ENCODE results near the gene SLC26A4.

Gene SLC26A4

DNA sequence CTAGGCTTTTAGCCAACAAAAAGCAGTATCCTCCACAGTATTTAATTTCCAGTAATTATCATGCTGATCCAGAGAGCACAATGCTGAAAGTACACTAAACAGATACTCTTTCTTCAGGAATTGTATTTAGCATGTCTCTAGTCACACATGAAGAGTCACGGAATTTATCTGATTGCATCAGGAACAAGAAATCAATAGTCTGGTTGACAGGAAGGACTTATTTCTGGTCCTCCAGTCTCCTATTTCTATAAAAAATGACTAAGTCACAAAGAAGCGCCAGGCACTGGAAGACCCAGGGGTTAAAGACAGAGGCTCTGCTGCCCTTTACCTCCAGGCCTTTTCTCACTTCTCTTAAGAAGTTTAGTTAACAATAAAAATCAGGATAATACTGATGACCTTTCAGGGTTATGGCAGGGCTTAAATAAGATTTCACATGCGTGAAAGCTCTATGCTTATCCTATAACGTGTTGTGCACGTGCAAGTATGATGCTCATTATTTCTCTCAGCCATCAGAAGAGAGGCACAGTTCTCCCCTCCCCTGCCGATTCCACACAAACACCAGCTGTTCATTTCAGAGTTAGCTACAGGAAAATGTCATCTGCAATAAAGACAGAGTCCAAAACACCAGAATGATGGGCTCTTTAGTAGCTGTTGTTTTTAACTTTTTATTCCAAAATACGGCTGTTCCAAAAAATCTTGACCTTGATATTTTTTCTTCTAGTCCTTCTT, 36.9 kb downstream of the SLC26A4 start:
- no peak for DNase-seq (ENCODE audit: low spot score)

DNA sequence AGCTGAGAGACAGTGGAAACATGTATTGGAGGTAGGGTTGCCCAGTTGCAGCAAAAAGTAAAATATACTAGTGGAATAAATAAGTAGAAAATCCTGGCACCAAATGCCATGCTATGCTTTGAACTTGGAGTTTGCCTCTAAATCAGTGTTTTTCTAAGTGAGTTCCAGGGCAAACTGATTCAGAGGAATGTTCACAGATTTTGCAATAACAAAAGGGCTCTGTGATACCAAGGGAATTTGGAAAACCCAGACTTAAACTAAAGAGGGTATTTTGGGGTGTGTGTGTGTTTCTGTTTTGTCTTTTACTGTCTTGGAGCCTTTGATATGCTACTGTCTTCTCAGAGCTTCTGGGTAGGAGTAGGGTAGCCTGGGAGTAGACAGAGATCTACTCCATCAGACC, 39.9 kb downstream of the SLC26A4 start:
- DNase-seq (ENCODE audit: low spot score), result no peak

DNA sequence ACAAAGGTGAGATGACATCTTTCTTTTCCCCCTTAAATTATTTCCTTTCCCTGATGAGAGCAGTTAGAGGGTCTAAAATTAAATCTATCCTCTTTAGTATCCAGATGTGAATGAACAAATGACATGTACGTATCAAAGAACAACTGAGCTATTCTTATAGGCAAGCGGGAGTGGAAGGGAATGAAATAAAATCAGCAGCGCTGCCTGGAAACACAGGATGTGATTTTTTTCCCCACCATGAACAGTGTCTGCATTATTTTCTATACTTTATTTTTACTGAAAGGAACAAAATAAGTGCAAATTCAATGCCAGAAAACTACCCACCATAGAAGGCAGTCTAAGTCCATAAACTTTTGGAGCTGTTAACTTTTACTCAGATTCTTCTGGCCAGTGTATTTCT, 40.6 kb downstream of the SLC26A4 start:
- DNase-seq (ENCODE audit: low spot score), result no peak

DNA sequence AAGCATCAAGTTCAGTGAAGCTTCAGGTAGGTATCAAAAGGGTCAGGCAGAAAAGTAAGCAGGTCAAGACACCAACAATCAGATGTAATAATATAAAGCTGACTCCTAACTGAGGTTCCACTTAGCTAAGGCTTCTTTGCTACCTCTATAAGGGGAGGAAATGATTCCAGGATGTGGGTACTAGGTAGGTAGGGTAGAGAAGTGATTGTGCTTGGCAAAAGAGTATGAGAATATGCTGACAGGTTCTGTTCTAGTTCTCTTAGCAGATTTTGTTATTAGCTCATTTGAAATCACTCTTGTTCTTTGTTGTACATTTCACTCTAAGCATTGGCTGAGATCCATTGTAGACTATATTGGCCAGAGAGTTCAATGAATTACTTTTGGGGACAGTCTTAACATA, 42.6 kb downstream of the SLC26A4 start:
- DNase-seq (ENCODE audit: low spot score), result no peak

DNA sequence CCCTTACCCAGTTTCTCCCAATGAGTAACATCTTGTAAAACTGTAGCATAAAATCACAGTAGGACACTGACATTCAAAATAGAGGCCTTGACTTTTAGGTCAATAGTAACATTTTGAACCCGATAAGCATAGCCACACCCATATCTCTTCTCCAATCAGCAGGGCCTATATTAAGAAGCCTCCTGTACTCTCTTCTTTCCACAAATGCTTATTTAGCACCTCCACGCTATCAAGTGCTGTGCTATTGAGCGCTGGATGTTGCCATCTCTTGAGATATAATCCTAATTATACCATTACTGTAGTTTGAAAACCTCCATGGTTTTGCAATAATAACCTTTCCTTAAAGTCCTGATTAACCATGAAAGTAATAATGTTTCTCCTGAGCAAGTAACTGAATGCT, 43.2 kb downstream of the SLC26A4 start:
- no peak for DNase-seq (ENCODE audit: low spot score)

DNA sequence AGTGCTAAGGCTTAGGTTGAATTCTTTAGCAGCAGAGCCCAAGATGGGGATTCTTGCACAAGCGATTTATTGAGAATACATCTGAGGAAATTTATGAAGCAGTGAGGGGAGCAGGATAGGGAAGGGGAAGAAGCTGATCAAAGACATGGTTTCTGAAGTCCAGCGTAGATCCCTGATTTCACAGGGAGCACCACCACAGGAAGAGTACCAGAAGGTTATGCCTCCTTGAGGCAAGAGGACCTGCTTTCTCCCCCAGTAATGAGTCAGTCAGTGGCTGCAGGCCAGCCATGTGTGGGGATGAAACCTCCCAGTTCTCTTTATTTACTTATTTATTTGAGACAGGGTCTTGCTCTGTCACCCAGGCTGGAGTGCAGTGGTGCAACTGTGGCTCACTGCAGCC, 48.3 kb downstream of the SLC26A4 start:
- no peak for DNase-seq (ENCODE audit: low spot score)

DNA sequence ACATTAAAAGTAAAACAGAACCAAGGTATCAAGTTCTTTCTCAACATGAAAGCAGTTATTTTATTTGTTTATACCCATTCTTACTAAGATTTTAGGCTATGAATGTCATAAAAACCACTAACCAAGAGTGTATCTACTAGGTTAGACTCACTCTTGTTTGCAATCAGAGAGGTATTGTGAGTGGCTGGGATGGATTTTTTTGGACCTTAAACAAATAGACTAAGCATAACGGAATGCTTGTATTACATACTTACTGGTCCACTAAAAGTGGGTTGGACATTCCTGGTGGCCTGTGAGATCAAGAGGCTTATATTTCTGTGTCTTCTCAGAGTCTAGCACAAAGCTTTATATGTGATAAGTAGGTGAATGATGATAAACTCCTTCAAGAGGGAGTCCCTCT, 50.7 kb downstream of the SLC26A4 start:
- DNase-seq (ENCODE audit: low spot score), result peak; percentile 63

DNA sequence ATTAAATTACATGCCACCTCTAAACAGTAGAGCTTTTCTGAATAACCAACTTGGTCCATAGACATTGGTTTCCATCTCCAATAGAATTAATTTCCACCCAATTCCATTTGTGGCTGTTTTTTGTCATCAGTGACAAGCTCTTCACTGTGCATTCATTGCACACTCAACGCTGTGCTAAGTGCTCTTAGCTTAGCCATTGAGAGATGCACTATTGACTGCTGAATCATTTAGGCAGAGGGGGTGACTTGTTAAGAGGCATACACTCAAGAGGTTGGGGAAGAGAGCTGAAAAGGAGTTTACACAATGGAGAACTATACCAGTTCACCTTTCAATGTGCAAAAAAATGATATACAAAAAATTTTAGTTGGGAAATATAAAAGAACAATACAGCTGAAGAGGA, 51.4 kb downstream of the SLC26A4 start:
- no peak for DNase-seq (ENCODE audit: low spot score)

DNA sequence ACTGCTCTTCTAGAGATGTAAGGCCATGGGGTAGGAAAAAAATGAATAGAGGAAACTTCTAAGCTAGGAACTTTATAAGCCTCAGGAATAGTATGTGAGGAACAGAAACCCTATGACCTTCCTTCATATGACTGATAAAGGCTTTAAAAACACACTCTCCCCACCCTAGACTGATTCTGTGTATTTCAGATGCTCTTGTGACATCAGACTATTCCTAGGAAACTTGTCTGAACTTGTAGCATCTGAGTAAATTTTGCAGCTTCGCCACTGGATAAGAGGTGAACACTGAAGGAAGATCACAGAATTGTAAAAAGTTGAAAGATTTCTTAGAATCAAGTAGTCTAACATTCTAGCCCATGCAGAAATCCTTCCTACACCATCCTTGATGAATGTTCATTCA, 52.3 kb downstream of the SLC26A4 start:
- no peak for DNase-seq (ENCODE audit: low spot score)

DNA sequence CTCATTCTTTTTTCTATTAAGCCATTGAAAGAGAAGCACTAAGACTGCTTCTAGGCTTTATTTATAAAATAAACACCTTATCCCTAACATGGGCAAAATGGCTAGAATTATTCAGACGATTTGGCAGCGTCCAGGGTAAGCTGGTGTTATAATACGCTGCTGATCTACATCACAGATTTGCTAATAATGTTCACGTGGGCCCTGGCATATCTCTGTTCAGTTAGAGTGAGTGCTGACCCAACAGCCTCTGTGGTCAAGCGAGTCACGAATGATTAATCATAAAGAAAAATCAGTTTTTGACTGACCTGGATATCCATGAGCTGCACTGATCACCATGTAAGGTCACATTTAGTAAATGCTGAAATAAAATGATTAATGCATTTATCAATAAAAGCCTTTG, 54.9 kb downstream of the SLC26A4 start:
- DNase-seq (ENCODE audit: low spot score), result no peak

DNA sequence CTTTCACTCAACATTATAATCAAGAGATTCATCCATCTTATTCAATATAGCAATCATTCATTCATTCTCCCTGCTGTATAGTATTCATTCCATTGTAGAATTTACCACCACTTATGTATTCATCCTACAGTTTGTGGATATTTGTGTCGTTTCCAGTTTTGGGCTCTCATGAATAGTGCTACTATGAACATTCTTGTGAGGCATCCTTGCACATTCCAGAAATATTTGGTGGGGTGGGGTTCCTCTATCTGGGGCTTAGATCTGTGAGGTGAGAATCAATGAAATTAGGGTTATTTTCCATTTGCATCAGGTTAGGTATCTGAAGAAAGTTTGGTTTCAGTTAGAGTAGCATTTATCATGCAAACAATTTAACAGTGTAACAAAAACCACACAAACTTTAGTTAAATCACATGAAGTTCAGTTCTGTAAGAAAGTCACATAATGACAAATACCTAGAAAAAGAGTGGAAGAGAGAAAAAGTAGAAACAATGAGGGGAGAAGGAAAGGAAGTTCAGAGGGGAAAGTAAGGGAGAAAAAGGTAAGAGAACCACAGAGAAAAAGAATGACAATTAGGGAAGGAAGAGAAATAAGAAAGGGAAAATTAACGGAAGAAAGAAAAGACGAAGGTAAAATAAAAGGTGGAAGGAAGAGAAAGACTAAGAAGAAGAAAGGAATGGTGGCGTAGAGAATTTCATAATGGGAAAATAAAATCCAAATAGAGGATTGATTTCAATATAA, 58.0 kb downstream of the SLC26A4 start:
- no peak for DNase-seq (ENCODE audit: low spot score)

DNA sequence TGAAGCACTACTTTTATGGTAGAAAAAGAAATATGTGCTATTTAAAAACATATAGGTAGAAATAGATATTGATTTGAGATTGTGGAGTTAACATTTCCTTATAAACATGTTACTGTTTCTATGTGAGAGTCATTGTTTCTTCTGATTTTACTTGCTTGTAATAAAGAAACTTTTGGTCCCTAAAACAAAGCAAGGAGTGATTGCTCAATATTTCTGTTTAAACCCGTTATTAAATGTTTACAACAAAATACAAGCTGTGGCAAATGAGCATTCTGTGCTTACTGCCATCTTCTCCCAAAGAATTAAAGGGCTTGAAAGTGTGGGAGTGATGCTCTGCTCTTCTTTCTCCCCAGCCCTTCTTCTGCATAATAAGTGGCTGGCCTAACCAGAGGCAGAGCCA, 60.7 kb downstream of the SLC26A4 start:
- DNase-seq (ENCODE audit: low spot score), result no peak

DNA sequence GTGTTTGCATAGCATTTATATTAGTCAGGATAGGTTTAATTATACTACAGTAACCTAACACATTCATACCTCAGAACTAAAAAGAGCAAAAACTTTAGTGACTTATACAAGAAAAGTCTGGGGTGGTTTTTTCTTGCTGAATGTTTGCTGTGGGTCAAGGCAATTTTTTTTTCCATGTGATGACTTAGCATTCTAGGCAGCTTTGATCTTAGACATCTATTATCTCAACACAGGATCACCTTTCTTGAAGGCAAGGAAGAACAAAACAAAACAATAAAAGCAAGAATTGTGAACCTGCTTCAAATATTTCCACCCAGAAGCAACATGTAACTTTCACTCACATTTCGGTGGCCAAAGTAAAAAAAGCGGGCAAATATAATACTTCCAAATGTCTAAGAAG, 62.6 kb downstream of the SLC26A4 start:
- DNase-seq (ENCODE audit: low spot score), result no peak

DNA sequence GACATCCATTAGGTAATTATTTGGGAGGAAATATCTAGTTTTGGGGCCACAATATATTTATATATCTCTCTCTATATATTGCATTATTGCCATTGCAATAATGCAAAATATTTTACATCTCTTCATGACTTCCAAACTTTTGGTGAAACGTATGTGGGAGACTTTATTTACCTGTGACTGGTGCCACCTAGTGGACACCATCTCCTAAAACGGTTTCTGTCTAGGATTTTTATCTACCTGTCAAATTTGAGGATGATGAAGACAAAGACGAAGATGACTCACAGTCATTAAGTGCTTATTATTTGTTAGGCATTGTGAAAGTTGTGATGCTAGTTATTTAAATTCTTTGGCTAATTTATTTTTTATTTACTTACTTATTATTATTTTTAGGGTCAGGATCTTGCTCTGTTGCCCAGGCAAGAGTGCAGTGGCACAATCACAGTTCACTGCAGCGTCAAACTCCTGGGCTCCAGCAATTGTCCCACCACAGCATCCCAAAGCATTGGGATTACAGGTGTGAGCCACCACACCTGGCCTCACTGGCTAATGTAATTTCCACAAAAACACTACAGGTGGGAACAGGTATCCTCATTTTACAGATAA, 64.6 kb downstream of the SLC26A4 start:
- DNase-seq (ENCODE audit: low spot score), result peak; percentile 64

DNA sequence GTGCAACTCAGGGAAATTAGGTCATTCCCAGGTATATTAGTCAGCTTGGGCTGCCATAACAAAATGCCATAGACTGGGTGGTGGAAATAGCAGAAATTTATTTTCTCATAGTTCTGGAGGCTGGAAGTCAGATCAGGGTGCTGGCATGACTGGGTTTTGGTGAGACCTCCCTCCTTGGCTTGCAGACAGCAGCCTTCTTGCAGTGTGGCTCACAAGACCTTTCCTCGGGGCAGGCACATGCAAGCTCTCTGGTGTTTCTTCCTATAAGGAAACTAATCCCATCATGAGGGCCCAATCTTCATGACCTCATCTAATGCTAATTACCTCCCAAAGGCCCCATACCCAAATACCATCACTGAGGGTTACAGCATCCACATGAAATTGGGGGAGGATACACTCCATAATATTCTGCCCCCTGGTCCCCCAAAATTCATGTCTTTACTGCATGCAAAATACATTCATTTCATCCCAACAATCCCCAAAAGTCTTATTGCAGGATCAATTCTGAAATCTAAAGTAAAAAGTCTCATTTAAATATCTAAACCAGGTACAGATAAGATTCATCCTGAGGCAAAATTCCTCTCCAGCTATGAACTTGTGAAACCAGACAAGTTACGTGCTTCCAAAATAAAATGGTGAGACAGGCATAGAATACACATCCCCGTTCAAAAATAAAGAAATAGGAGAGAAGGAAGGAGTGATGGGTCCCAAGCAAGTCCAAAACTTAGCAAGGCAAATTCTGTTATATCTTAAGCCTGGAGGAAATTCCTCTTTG, 65.9 kb downstream of the SLC26A4 start:
- DNase-seq (ENCODE audit: low spot score), result no peak

DNA sequence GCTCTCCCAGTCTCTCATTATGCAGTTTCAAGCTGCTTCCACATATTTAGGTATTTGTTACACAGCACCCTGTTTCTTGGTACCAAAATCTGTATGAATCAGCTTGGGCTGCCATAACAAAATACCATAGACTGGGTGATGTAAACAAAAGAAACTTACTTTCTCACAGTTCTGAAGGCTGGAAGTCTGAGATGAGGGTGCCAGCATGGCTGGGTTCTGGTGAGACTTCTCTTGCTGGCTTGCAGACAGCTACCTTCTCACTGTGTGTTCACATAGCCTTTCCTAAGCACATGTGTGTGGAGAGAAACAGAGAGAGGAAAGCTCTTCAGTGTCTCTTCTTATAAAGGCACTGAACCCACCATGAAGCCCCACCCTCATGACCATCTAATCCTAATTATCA, 67.6 kb downstream of the SLC26A4 start:
- no peak for DNase-seq (ENCODE audit: low spot score)

DNA sequence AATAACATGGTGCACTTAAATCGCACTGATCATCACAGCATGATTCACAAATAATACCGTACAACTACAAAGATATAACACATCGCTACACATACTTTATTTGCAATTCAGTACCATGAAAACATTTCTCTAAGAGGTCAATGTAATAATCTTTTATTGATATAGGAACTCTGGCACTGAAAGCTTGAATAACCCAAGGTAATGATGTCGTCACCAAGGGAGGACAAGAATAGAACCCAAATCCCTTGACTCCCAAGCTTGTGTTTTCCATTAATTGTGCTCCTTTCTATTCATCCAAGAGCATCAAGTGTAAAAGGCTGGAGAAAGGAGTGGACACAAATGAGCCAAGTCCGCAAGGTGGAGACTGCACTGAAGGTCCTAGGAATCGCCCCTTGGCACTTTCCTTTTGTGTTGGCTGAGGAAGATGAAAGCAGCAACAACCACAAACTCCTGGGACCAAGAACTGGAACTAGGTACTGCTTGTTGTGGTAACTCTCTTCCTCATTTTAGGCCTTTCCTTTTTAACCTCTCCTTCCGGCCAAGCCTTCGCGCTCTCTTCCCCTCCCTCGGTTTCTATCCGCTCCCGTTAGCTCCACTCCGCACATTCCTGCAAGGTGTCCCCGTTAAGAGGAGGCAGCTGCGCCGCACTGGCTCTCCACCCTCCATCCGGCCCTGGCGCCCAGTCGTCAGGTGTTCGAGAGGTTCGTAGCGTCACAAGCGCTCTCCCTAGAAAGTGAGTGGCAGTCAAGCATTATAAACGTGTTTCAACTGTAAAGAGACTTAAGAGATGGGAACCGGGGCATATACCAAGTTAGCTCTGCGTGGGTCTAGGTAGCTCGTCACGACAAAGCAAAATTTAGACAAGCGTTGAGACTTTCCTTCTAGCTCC, 82.3 kb downstream of the SLC26A4 start:
- no peak for DNase-seq (ENCODE audit: low spot score)

DNA sequence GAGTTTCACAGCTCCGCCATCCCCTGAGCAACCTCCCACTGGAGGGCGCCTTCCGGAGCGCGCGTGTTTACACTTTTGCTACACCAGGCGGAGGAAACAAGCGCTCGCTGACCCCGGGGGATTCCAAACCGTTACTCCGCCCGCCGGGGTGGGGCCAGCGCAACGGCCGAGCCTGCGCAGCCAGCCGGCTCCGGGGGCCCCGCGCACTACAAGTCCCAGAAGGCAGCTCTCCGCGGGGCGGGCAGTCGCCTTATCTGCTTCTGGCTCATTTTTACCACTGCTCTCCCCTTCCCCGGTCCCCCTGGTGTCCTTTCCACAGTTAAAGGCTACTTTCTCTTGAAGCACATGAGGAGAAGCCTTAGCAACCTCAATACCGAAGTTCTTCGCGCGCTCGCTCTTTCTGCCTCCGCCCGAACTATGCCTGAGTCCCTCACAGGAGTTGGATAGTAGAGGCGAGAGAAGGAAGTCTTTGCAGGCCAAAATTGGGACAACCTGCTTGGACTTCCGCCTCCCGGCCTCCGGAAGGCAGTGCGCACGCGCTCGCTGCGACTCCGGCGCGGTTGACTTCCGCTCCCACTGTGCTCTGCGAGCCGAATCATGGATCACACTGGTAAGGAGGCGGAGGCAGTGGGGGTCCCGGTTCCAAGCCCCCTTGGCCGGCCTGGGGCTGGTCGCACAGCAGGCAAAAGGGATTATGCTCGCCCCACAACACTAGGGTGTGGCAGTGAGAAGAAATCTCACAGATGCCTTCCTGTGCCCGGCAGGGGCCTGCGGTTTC, 83.1 kb downstream of the SLC26A4 start, which contains the start of gene CBLL1:
TSS of gene CBLL1 (plus strand) at position 576 of the 778 bp plus-strand sequence. CDS start at position 598, 22 bp downstream.
- peak; percentile 96 for DNase-seq (ENCODE audit: low spot score)

DNA sequence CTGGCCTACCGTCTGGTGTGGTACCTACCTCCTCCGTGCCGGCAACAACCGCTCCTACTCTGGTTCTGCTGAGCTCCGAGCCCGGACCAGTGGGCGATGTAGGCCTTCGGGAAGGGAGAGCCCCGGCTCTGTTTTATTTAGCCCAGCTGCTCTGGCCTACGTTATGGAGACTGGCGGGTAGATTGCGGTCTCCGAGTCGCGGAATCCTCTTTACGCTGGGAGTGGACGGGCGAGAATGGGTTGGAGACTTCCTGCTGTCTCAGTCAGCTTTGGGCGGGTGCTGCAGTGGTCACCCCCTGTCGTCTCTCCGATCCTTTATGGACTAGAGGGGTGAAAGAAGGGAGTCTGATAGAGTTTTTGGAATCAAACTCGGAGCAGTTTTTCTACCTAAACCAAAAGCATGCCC, 83.7 kb downstream of the SLC26A4 start:
- DNase-seq (ENCODE audit: low spot score), result peak; percentile 29

DNA sequence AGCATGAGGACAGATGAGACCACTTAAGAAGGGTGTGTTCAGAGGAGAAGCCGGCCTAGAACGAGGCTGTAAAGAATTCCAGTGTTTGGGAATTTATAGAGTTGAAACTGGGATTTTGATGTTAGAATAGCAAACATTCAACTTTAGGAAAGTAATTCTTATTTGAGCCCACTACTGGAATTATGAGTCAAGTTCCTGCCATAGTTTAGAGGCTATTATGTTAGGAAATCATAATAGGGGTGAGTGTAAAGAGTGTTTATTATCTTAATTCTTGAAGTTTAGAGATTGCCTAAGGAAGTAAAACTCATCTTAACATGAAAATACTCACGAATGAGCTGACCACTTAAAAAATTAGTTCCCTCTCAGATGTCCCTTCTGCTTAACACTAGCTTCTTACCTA, 85.4 kb downstream of the SLC26A4 start:
- DNase-seq (ENCODE audit: low spot score), result no peak

DNA sequence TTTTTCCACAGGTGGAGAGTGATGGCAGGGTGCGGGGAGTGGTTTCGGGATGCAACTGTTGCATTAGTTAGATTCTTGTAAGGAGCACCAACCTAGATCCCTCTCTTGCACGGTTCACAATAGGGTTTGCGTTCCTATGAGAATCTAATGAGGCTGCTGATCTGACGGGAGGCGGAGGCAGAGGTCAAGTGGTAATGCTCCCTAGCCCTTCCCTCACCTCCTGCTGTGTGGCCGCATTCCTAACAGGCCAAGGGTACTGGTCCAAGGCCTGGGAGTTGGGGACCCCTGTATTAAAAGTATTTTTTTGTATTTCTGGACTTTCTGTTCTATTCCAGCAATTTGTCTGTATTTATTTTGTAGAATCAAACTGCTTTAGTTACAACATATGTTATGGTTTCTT, 90.5 kb downstream of the SLC26A4 start:
- no peak for DNase-seq (ENCODE audit: low spot score)
